NCI-H2107 treated with DMSO at 0.1 percent for 48 hours (cell line): ENCODE measurements around the gene ZC3H11A.
A peak's percentile ranks its signal among the peaks of the same experiment; 100 is the strongest.
"Not testable (repeated sequence)": the region's sequence is repeated elsewhere in the genome, so short reads cannot be mapped to it uniquely, and the experiment has no call there.

Experiments used
- DNase-seq: peaks from one replicate; lab custom pipeline; 2025; ENCODE audit not compliant: unreplicated experiment; lab: John Stamatoyannopoulos, UW

Gene ZC3H11A

DNA sequence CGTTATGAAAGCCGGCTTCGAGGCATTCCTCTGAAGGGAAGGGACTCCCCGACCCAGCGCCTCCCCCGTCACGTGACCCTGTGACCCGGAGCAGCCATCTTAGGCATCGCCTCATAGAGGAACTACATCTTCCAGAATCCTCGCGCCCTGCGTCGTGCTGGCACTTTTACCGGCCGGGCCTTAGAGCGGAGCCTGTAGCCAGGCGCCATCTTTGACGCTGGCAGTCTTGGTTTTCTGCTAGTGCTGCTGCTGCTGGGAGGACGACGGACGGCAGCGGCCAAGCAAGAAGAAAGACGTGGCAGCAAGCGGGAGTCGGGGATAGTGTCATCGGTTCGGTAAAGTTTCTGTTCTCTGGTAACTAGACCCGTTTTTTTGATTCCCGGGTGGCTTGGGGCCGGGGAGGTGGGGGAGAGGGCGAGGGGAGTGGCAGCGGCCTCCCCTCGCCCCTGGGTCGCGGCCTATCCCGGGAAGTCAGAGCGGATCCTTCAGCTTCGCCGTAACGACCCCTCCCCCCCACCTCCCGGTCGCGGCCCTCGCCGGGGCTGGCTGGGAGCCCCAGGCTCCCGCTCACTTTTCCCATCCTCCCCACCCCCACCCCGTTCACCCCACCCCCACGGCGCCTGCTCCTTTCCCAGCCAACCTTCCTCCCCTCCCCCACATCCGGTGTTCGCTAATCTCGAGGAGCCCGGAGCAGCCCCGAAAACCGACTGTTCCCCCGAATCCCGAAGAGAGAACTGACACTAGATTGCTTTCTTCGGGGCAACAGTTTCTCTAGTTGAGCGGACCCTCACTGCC, at the start of gene ZC3H11A, which contains the start of gene ZBED6:
Gene ZC3H11A, plus strand, starts transcription at position 183 of the 795 bp plus-strand sequence. CDS start 21,448 bp downstream, outside the sequence.
Gene ZBED6, plus strand, starts transcription at position 183 of the 795 bp plus-strand sequence. CDS start 1,900 bp downstream, outside the sequence.
- DNase-seq = peak; percentile 96

DNA sequence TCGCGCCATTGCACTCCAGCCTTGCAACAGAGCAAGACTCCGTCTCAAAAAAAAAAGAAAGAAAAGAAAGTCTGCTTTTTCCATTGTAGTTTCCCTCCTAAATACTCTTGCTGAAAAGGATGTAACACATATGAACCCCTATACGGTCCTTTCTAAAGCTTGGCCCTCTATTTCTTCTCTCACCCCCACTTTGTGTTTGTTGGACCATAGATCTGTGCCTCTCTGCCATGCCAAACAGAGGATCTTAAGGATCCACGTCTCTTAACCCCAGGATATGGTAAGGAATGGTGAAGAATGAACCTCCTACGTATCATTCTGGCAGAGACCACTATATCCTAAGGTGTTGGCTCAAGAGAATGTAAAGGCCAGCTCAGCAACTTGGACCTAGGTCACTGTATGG, 49.1 kb upstream of the ZC3H11A start:
- no peak for DNase-seq

DNA sequence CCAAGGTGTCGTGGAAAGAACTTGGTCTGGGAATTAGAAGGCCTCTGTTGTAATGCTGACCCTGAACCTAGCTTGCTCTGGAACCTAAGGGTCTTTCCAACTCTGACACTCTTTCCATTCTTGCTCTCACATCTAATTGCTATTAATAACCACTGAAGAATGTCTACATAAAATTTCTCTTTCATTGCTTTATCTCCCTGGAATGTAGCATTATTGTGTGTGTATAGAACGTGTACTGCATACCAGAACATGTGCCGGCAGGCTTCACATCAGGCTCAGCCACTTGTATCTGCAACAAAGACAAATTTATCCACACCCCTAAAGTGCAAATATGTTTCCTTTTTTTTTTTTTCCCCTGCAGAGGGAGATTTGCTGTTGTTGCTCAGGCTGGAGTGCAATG, 44.4 kb upstream of the ZC3H11A start:
- no peak for DNase-seq

DNA sequence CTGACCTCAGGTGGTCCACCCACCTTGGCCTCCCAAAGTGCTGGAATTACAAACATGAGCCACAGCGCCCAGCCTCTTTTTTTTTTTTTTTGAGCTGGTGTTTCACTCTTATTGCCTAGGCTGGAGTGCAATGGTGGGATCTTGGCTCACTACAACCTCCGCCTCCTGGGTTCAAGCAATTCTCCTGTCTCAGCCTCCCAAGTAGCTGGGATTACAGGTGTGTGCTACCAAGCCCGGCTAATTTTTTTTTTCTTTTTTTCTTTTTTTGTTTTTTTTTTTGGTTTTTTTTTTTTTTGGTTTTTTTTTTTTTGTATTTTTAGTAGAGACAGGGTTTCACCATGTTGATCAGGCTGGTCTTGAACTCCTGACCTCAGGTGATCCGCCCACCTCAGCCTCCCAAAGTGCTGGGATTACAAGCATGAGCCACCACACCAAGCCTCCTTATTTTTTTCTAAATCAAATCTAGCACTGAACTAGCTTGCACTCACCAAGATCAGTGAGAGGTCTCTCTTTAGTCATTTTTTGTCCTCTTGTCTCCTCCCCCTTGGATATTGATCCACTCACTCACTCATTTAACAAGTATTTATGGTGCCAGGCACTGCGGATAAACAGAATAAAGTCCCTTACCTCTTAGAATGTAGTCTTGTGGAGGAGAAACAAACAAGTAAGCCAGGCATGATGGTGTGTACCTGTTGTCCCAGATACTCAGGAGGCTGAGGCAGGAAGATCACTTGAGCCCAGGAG, 43.6 kb upstream of the ZC3H11A start:
- not testable (repeated sequence) for DNase-seq

DNA sequence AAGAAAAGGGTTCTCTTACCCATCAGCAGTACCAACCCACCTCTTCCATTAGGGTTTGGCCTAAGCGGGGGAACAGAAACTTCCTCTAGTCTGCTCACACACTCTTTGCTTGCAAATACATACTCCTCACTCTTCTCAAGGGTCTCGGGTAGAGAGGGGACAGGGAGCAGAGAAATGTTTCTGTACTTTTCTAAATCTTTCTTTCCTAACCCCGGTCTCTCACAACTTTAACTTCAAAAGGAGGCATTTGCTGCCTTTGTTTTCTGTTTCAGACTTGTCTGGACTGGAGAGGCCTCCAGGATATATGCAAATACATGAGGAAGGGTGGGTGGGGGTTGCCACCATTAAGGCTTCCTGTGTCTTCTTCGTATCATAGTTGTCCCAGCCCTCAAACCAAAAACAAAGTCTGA, 41.0 kb upstream of the ZC3H11A start:
- no peak for DNase-seq

DNA sequence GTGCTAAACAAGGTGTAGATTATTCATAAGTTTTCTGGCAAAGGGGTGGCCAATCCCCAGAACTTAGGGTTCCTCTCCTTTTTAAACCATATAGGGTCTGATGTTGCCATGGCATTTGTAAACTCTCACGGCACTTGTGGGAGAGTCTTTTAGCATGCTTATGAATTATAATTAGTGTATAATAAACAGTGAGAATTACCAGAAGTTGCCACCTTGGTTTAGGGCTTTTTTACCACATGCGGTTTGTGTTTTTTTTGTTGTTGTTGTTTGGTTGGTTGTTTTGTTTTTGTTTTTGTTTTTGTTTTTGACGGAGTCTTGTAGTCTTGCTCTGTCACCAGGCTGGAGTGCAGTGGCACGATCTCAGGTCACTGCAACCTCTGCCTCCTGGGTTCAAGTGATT, 39.4 kb upstream of the ZC3H11A start:
- no peak for DNase-seq

DNA sequence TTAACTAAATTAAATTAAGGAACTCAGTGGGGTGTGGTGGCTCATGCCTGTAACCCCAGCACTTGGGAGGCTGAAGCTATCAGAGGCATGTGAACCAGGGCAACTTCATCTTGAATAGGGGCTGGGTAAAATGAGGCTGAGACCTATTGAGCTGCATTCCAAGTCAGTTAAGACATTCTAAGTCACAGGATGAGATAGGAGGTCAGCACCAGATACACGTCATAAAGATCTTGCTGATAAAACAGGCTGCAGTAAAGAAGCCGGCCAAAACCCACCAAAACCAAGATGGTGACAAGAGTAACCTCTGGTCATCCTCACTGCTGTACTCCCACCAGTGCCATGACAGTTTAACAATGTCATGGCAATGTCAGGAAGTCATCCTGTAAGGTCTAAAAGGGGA, 36.7 kb upstream of the ZC3H11A start:
- not testable (repeated sequence) for DNase-seq

DNA sequence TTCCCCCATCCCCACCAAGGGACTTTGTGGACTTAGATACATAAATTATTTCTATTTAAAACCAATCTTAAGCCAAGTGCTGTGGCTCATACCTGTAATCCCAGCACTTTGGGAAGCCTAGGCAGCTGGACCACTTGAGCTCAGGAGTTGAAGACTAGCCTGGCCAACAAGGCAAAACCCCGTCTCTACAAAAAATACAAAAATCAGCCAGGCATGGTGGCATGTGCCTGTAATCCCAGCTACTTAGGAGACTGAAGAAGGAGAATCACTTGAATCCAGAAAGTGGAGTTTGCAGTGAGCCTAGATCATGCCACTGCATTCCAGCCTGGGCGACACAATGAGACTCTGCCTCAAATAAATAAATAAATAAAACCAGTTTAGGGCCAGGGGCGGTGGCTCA, 34.9 kb upstream of the ZC3H11A start:
- DNase-seq = no peak

DNA sequence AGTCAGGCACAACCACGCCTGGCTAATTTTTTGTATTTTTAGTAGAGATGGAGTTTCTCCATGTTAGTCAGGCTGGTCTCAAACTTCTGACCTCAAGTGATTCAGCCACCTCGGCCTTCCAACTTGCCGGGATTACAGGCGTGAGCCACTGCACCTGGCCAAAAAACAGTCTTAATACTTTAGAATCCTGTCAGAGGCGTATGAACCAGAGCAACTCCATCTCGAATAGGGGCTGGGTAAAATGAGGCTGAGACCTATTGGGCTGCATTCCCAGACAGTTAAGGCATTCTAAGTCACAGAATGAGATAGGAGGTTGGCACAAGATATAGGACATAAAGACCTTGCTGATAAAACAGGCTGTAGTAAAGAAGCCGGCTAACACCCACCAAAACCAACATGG, 33.5 kb upstream of the ZC3H11A start:
- not testable (repeated sequence) for DNase-seq

DNA sequence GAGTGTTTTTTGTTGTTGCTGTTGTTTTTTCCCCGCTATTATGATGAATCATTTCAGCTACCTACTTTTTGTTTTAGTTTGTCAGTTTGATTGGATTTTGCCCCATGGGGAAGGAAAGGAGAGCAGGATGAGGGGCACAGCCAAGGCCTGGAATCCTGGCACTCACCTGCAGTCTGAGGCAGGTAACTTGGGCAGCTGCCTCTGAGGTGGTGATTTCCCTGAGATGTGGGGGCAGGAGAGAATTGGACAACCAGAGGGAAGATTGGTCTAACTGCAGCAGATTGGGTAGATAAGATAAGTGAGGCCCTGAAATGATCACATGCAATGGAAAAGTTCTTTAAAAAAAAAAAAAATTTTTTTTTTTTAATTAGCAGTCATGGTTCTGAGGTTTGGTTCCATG, 31.9 kb upstream of the ZC3H11A start:
- no peak for DNase-seq

DNA sequence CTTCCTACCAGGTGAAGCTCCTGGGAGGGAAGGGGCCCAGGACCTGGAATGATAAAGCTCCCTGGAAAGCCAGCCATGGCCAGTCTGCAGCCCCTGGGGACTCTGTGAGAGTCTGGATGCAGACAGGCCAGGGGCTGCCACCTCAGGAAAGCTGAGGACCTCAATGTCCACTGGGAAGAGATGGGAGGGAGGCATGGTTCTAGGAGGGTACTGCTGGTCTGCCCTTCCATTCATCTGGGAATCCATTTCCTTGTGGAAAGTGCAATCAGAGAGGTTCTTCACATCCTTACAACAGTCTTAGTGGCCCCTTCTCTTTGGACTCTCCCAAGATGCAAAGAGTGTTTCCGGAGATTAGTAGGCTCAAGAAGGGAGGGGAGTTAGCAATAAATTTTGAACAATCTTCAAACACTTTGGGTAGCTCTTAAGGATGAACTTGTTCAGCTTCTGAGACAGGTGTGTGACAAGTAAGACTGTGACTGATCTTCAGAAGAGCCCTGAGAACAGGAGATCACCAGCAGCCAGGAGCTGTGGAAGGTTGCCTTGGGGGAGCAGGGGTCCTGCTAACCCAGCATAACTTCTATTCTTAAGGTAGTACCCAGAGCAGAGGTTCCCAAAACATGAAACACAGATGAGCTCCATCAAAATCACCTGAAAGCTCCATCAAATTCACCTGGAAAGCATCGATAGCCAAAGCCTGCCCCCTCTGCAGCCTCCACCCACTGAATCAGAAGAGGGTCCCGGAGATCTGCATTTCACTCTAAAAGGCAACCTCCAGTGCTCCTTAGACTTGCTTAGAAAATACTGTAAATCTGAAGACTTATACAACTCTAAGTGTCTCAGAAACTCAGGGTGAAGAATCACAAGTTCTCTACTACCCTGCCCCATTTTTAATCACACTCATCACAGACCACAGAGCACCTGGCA, 31.1 kb upstream of the ZC3H11A start:
- DNase-seq = no peak

DNA sequence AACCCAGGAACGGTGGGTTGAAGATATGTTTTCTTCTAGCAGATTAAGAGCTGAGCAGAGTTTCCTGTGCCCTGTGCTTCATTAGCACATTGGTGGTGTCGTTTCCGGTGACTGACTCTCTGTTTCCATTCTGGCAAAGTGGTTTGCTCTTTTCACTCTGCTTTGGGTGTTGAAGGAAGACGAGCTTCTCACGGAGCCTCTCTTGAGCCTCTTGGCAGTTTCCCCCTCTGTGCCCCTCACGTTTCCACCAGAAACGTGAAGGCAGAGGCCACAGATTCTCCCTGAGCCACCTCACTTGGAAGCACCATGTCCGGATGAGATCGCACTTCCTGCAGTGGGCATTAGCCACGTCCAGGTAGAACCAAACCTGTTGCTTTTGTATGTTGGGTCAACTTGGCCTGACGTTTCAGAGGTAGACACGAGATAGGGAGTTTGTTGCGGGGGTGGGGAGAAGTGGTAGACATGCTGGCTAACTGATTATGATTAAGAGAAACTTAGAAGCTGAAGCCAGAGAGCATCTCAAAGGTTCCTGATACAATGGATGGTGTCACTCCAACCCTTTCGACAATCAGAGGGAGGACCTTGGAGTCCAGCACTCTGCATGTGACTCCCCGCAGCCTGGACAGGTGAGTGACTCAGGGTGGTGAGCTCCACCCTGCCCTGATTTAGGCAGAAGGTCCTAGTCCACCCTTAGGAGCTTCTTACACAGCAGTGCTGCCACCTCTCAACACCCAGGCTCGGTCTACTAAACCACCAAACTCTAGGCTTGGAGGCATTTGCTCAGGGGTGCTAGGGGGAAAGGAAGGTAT, 30.2 kb upstream of the ZC3H11A start, which contains the start of gene LAX1:
Gene LAX1, plus strand, starts transcription at position 155 of the 809 bp plus-strand sequence. Its CDS starts 383 bp downstream, at position 538.
- no peak for DNase-seq

DNA sequence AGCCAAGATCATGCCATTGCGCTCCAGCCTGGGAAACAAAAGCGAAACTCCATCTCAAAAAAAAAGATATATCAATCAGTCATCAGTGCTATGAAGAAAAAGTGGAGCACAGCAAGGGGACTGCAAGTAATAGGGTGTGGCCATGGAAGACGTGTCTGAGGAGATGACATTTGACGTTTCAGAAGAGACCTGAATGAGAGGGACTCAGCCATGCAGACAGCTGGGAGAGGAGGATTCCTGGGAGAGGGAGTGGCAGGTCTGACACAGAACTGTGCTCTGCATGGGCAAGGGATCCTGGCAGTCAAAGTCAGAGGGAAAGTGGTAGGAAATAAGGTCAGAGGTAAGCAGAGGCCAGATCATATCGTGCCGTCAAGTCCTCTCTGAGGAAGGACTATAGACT, 27.2 kb upstream of the ZC3H11A start:
- no peak for DNase-seq

DNA sequence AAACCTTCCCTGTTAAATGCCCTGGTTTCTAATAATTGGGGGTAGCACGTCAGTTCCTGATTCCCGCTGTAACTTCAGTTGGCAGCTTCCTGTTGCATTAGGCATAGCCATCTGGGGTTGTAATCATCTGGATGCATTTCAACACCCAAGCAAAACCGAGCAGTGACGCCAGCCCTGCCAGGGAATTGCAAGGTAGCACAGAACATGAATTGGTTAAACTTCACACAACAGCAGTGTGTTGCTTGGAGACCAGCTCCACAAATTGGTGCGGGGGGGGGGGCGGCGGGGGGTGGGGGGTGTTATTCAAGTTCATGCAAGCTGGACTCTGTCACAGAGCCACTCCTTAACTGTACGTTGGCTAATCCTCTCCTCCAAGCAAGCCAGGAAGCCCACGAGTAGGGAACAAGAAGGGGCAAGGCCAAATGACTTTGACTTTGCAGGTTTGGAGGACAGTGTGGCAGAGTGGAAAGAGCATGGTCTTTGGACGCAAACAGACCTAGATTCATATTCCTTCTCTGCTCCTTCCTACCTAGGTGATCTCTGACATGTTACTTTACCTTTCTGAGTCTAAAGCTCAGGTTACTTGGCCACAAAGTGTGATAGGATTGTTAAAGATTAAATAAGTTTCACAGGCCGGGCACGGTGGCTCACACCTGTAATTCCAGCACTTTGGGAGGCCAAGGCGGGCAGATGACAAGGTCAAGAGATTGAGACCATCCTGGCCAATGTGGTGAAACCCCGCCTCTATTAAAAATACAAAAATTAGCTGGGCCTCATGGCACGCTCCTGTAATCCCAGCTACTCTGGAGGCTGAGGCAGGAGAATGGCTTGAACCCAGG, 25.7 kb upstream of the ZC3H11A start:
- DNase-seq = peak; percentile 61

DNA sequence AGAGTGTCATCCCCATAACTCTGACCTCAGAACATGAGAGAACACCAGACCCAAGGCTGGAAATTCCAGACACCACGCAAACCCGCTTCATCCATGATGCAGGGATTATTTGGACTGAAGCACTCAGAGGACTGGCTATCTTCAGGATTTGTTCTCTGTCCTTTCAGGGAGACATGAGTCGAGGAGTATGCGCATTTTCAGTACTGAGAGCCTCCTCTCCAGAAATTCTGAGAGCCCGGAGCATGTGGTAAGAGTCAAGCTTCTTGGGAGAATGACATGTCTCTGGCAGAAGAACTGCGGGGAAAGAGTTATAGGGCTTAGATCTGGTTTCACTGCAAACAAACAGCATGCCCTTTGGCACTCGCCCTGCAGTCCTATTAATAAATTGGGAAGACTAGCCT, 23.5 kb upstream of the ZC3H11A start:
- no peak for DNase-seq

DNA sequence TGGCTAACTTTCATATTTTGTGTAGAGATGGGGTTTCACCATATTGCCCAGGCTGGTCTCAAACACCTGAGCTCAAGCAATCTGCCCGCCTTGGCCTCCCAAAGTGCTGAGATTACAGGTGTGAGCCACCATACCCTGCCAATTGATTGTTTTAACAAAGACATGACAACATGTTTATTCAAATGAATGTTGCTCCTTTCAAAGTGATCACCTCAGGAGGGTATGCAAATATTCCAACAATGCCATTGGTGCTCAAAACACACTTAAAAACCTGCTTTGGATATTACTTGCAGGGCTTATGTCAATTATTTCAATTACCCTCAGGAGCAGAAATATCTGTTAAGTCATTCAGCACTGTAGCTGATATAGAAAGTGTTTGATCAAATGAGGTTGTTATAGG, 22.6 kb upstream of the ZC3H11A start:
- DNase-seq = no peak

DNA sequence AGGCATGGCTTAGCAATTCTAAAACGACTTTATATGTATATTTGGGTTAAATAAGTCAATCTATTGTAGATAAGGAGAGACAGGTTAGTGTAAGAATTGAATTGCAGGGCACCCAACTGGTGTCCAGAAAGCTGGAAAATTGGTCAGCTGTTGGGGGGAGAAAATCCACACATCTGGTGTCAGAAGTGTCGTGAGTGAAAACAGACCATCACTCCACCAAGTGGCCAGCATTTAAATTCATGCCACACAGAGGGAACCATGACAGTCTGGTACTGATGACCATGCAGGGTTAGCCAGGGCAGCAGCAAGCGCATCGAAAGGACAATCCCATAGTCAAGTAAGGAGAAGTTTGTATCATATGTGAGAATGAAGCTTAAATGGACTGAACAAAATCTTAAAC, 18.8 kb upstream of the ZC3H11A start:
- no peak for DNase-seq

DNA sequence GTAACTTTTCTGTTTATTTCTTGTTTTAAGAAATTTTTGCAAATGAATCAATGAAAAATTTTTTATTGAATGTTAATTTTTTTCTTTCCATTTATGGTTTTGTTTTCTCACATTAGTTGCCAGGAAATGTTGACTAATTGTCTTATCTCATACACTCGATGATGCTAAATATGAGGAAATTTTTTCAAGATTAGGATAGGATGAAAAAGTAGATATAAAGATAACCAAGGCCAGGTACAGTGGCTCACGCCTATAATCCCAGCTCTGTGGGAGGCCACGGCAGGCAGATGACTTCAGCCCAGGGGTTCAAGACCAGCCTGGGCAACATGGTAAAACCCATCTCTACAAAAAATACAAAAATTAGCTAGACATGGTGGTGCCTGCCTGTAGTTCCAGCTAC, 17.8 kb upstream of the ZC3H11A start:
- no peak for DNase-seq

DNA sequence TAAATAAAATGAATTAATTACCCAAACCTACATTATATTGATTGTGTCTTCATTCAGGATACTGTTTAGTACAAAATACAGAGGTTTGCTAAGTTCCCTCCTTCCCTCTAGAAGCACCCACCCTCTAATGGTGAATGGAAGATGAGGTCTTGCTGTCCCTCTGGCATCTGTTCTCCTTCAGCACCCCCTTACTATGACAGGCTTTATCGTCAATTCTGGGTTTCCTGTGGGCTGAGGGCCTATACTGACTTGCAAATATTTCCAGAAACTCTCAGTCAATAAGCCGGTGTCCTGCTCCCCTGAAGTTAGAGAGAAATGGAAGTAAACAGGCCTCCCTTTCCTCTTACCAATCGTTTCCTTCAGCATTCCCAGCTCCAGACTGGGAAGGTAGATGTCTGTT, 17.3 kb upstream of the ZC3H11A start:
- no peak for DNase-seq
